Skeletal muscle tissue (tissue), 4 donors: ENCODE results near the gene TMEM53. TPM values are rescaled to one million over a fixed set of nuclear protein-coding genes. Genes with fewer than 3 reads are reported as not detected.

Experiments
- H3K27ac ChIP-seq: one replicate; pipeline ENCODE4 v1.7.0; 2013; ENCODE audit warnings: mild to moderate bottlenecking, low read depth, low read length, inconsistent platforms
- H3K27me3 ChIP-seq, 3 donors: one replicate each; pipeline ENCODE4 v1.7.0; 2013; ENCODE audit warnings: low read length in 3 of 3; ENCODE audit not compliant: control insufficient read depth in 3 of 3, insufficient read depth in 3 of 3
- H3K36me3 ChIP-seq, 3 donors: one replicate each; pipeline ENCODE4 v1.7.0; 2013; ENCODE audit warnings: low read length in 3 of 3; ENCODE audit not compliant: control insufficient read depth in 3 of 3, insufficient read depth in 3 of 3
- H3K4me1 ChIP-seq, 3 donors: one replicate each; pipeline ENCODE4 v1.7.0; 2013; ENCODE audit warnings: low read length in 3 of 3, mild to moderate bottlenecking in 3 of 3; ENCODE audit not compliant: control insufficient read depth in 3 of 3, insufficient read depth in 3 of 3
- H3K4me3 ChIP-seq, 3 donors: one replicate each; pipeline ENCODE4 v1.7.0; 2013; ENCODE audit warnings: low read length in 3 of 3
- H3K9ac ChIP-seq, 3 donors: one replicate each; pipeline ENCODE4 v1.7.0; 2013; ENCODE audit warnings: low read length in 3 of 3, mild to moderate bottlenecking in 3 of 3, moderate library complexity in 2 of 3, low read depth in 1 of 3
- H3K9me3 ChIP-seq, 3 donors: one replicate each; pipeline ENCODE4 v1.7.0; 2013; ENCODE audit warnings: low read length in 3 of 3; ENCODE audit not compliant: control insufficient read depth in 3 of 3
- total RNA-seq: library from RNA; depleted of rRNA; stranded (reverse); fragments of >200 nt; gene quantifications from one replicate; pipeline ENCODE4 v1.2.3, GENCODE V29; 2014
- donor health status: Osteomylitis.

The TMEM53 gene
- total RNA-seq, 1 donor from 2014 or later: 3.1 TPM

- Histone ChIP-seq H3K9me3 (no peaks in the 10 kb centered on the region), H3K36me3 (peaks cover 31 to 52% (median 48%) of the 10 kb centered on the region in 3 donors), H3K4me3 (no peak overlapping the region), H3K27ac (no peak overlapping the region), H3K4me1 (peaks cover 26 to 47% (median 31%) of the 10 kb centered on the region in 3 donors), H3K27me3 (no peaks in the 10 kb centered on the region), H3K9ac (no peak overlapping the region)
These were observed 24.5 kb downstream of the TMEM53 start for GRCh38 chr1:44649788-44650158.

GRCh38 chr1:44648529-44649250, 25.6 kb downstream of the TMEM53 start:
- peaks cover 37 to 57% (median 42%) of the 10 kb centered on the region in 3 donors for H3K4me1 ChIP-seq
- H3K4me3 ChIP-seq: no peak overlapping the region
- peak overlapping the region in 1 of 3 donors; percentile 26 for H3K9ac ChIP-seq
- H3K36me3 ChIP-seq: peaks cover 39 to 56% (median 52%) of the 10 kb centered on the region in 3 donors
- H3K27ac ChIP-seq: no peak overlapping the region
- H3K27me3 ChIP-seq: no peaks in the 10 kb centered on the region
- H3K9me3 ChIP-seq: no peaks in the 10 kb centered on the region

- Histone ChIP-seq H3K4me3 (no peak overlapping the region), H3K27ac (no peak overlapping the region), H3K4me1 (peaks cover 45 to 65% (median 50%) of the 10 kb centered on the region in 3 donors), H3K27me3 (no peaks in the 10 kb centered on the region), H3K36me3 (peaks cover 42 to 58% (median 52%) of the 10 kb centered on the region in 3 donors), H3K9ac (no peak overlapping the region), H3K9me3 (no peaks in the 10 kb centered on the region)
These were observed 26.4 kb downstream of the TMEM53 start for GRCh38 chr1:44647896-44648295.

GRCh38 chr1:44646261-44647110, 27.8 kb downstream of the TMEM53 start:
- Histone ChIP-seq H3K27me3 (no peaks in the 10 kb centered on the region), H3K9me3 (no peaks in the 10 kb centered on the region), H3K4me3 (peak overlapping the region in 1 of 3 donors; percentile 43), H3K4me1 (peaks cover 59 to 79% (median 61%) of the 10 kb centered on the region in 3 donors), H3K27ac (peak overlapping the region; percentile 84), H3K36me3 (peaks cover 41 to 63% (median 58%) of the 10 kb centered on the region in 3 donors), H3K9ac (peak overlapping the region; percentile 8 to 64 (median 39))

- Histone ChIP-seq H3K9ac (peak overlapping the region; percentile 39 to 64 (median 40)), H3K4me3 (peak overlapping the region in 2 of 3 donors; percentile 45 to 53), H3K9me3 (no peaks in the 10 kb centered on the region), H3K4me1 (peaks cover 65 to 86% (median 67%) of the 10 kb centered on the region in 3 donors), H3K27ac (peak overlapping the region; percentile 84), H3K27me3 (no peaks in the 10 kb centered on the region), H3K36me3 (peaks cover 33 to 58% (median 56%) of the 10 kb centered on the region in 3 donors)
These were observed 28.6 kb downstream of the TMEM53 start for GRCh38 chr1:44645476-44646244.

- peak overlapping the region; percentile 84 for H3K27ac ChIP-seq
- H3K9ac ChIP-seq: peak overlapping the region in 2 of 3 donors; percentile 40 to 64
- H3K9me3 ChIP-seq: no peaks in the 10 kb centered on the region
- H3K4me1 ChIP-seq: peaks cover 66 to 89% (median 70%) of the 10 kb centered on the region in 3 donors
- peak overlapping the region in 1 of 3 donors; percentile 53 for H3K4me3 ChIP-seq
- H3K36me3 ChIP-seq: peaks cover 32 to 57% (median 51%) of the 10 kb centered on the region in 3 donors
- H3K27me3 ChIP-seq: no peaks in the 10 kb centered on the region
These were observed 29.5 kb downstream of the TMEM53 start for GRCh38 chr1:44644806-44645205.

- Histone ChIP-seq H3K4me1 (peaks cover 75 to 98% (median 79%) of the 10 kb centered on the region in 3 donors), H3K4me3 (no peak overlapping the region), H3K36me3 (peaks cover 30 to 56% (median 45%) of the 10 kb centered on the region in 3 donors), H3K9me3 (no peaks in the 10 kb centered on the region), H3K9ac (peak overlapping the region in 1 of 3 donors; percentile 54), H3K27ac (peak overlapping the region; percentile 84), H3K27me3 (no peaks in the 10 kb centered on the region)
These were observed 30.5 kb downstream of the TMEM53 start for GRCh38 chr1:44643721-44644334.

- H3K27ac ChIP-seq: peak overlapping the region; percentile 84
- H3K9me3 ChIP-seq: no peaks in the 10 kb centered on the region
- H3K4me1 ChIP-seq: peaks cover 84 to 99% (median 84%) of the 10 kb centered on the region in 3 donors
- H3K4me3 ChIP-seq: peak overlapping the region in 2 of 3 donors; percentile 4 to 13
- no peaks in the 10 kb centered on the region for H3K27me3 ChIP-seq
- H3K9ac ChIP-seq: peak overlapping the region in 1 of 3 donors; percentile 70
- H3K36me3 ChIP-seq: peaks cover 30 to 60% (median 47%) of the 10 kb centered on the region in 3 donors
These were observed 31.4 kb downstream of the TMEM53 start for GRCh38 chr1:44642925-44643324.

GRCh38 chr1:44642255-44642654, 32.0 kb downstream of the TMEM53 start:
- Histone ChIP-seq H3K9me3 (no peaks in the 10 kb centered on the region), H3K27ac (peak overlapping the region; percentile 84), H3K4me3 (no peak overlapping the region), H3K27me3 (no peaks in the 10 kb centered on the region), H3K36me3 (peaks cover 24 to 56% (median 44%) of the 10 kb centered on the region in 3 donors), H3K4me1 (peaks cover 85 to 99% (median 87%) of the 10 kb centered on the region in 3 donors), H3K9ac (peak overlapping the region in 1 of 3 donors; percentile 70)
